Endodermal cell (in vitro differentiated cells): ENCODE measurements around the gene ENPEP. TPM values are rescaled to one million over a fixed set of nuclear protein-coding genes. Genes with fewer than 3 reads are reported as not detected.

ENCODE experiments used
- DNase-seq: peaks from one replicate; pipeline ENCODE4 v3.0.0-alpha.2; 2017
- H3K27ac ChIP-seq: 2 replicates; pipeline ENCODE4 v1.5.1; 2013; ENCODE audit warnings: mild to moderate bottlenecking, low read depth, low read length, moderate library complexity
- H3K27me3 ChIP-seq: 2 replicates; pipeline ENCODE4 v1.6.1; 2013; ENCODE audit warnings: mild to moderate bottlenecking, low read length, moderate library complexity; ENCODE audit not compliant: insufficient read depth, control insufficient read depth, poor library complexity, severe bottlenecking
- H3K36me3 ChIP-seq: 2 replicates; pipeline ENCODE4 v1.7.0; 2013; ENCODE audit warnings: mild to moderate bottlenecking, low read length, moderate library complexity; ENCODE audit not compliant: control insufficient read depth, insufficient read depth
- H3K4me1 ChIP-seq: one replicate; pipeline ENCODE4 v1.7.0; 2013; ENCODE audit warnings: low read length; ENCODE audit not compliant: control insufficient read depth, insufficient read depth
- H3K4me3 ChIP-seq: 2 replicates; pipeline ENCODE4 v1.5.1; 2013; ENCODE audit warnings: mild to moderate bottlenecking, low read length, moderate library complexity
- H3K9ac ChIP-seq: 2 replicates; pipeline ENCODE4 v1.6.1; 2013; ENCODE audit warnings: mild to moderate bottlenecking, low read length, moderate library complexity; ENCODE audit not compliant: poor library complexity, severe bottlenecking; ENCODE audit errors: extremely low read depth
- H3K9me3 ChIP-seq: 2 replicates; pipeline ENCODE4 v1.6.1; 2013; ENCODE audit warnings: mild to moderate bottlenecking, low read length, moderate library complexity; ENCODE audit not compliant: control insufficient read depth
- H3K27ac Mint-ChIP-seq: 2 replicates; pipeline ENCODE4 v1.8.0; 2020; ENCODE audit warnings: mixed read lengths
- H3K27me3 Mint-ChIP-seq: 2 replicates; pipeline ENCODE4 v1.8.0; 2021; ENCODE audit warnings: mild to moderate bottlenecking, mixed read lengths; ENCODE audit not compliant: insufficient read depth
- H3K36me3 Mint-ChIP-seq: 2 replicates; pipeline ENCODE4 v1.8.0; 2020; ENCODE audit warnings: low read depth, mixed read lengths
- H3K4me1 Mint-ChIP-seq: 2 replicates; pipeline ENCODE4 v1.8.0; 2020; ENCODE audit warnings: mixed read lengths
- H3K4me3 Mint-ChIP-seq: 2 replicates; pipeline ENCODE4 v1.8.0; 2020; ENCODE audit warnings: mild to moderate bottlenecking, moderate library complexity, mixed read lengths
- H3K9me3 Mint-ChIP-seq: 2 replicates; pipeline ENCODE4 v1.8.0; 2020; ENCODE audit warnings: mild to moderate bottlenecking, mixed read lengths
- WGBS, 2 experiments: methylation state at CpG; one replicate each; pipeline versions ENCODE4 v1.1.5 to v1.1.7; 2013; ENCODE audit warnings: missing lambda C conversion rate in 2 of 2, mixed read lengths in 1 of 2; ENCODE audit not compliant: insufficient coverage in 1 of 2, insufficient read length in 1 of 2; 5-methylcytosine and 5-hydroxymethylcytosine counted together
- total RNA-seq, 2 donors: library from RNA; stranded (reverse); fragmentation: NEBNext Ultra II Directional in 1 of 2; extraction: Animal tissue kit (Norgen Biotek cat#: 25700) in 1 of 2; gene quantifications; 2 replicates in 1 of 2; 3 replicates in 1 of 2; pipeline ENCODE4 v1.2.1, GENCODE V29; 2021
- TF ChIP-seq, protein P1 (sequence below): fragments of 200-600 bp; sonication (generic); conservative IDR thresholded peaks from 2 replicates; pipeline ENCODE4 v1.5.0; 2021; ENCODE audit warnings: antibody characterized with exemption, mild to moderate bottlenecking

The ENPEP gene
- total RNA-seq, 2 donors from 2014 or later, result 4.6 to 9.4 TPM

DNA sequence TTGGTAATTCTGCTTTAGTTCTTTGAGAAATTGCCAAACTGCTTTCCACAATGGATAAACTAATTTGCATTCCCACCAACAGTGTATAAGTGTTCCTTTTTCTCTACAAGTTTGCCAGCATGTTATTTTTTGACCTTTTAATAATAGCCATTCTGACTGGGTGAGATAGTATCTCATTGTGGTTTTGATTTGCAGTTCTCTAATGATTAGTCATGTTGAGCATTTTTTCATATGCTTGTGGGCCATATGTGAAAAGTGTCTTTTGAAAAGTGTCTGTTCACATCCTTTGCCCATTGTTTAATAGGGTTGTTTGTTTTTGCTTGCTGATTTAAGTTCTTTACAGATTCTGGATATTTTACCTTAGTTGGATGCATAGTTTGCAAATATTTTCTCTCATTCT is 25.9 kb downstream of the ENPEP start:
- Mint-ChIP-seq H3K4me1 (peaks cover 17% of the 10 kb centered on the region), H3K27me3 (no peaks in the 10 kb centered on the region), H3K9me3 (peaks cover 3% of the 10 kb centered on the region), H3K4me3 (no peak overlapping the region), H3K27ac (no peak overlapping the region), H3K36me3 (no peaks in the 10 kb centered on the region)
- no peaks in the 10 kb centered on the region for H3K27me3 ChIP-seq
- DNase-seq, result no peak
- no peaks in the 10 kb centered on the region for H3K4me1 ChIP-seq
- H3K27ac ChIP-seq, result no peak overlapping the region
- H3K36me3 ChIP-seq, result no peaks in the 10 kb centered on the region
- H3K9ac ChIP-seq, result no peak overlapping the region
- TF ChIP-seq, protein P1, sequence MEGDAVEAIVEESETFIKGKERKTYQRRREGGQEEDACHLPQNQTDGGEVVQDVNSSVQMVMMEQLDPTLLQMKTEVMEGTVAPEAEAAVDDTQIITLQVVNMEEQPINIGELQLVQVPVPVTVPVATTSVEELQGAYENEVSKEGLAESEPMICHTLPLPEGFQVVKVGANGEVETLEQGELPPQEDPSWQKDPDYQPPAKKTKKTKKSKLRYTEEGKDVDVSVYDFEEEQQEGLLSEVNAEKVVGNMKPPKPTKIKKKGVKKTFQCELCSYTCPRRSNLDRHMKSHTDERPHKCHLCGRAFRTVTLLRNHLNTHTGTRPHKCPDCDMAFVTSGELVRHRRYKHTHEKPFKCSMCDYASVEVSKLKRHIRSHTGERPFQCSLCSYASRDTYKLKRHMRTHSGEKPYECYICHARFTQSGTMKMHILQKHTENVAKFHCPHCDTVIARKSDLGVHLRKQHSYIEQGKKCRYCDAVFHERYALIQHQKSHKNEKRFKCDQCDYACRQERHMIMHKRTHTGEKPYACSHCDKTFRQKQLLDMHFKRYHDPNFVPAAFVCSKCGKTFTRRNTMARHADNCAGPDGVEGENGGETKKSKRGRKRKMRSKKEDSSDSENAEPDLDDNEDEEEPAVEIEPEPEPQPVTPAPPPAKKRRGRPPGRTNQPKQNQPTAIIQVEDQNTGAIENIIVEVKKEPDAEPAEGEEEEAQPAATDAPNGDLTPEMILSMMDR, result no peak
- H3K9me3 ChIP-seq, result peaks cover 8% of the 10 kb centered on the region
- H3K4me3 ChIP-seq, result no peak overlapping the region

DNA sequence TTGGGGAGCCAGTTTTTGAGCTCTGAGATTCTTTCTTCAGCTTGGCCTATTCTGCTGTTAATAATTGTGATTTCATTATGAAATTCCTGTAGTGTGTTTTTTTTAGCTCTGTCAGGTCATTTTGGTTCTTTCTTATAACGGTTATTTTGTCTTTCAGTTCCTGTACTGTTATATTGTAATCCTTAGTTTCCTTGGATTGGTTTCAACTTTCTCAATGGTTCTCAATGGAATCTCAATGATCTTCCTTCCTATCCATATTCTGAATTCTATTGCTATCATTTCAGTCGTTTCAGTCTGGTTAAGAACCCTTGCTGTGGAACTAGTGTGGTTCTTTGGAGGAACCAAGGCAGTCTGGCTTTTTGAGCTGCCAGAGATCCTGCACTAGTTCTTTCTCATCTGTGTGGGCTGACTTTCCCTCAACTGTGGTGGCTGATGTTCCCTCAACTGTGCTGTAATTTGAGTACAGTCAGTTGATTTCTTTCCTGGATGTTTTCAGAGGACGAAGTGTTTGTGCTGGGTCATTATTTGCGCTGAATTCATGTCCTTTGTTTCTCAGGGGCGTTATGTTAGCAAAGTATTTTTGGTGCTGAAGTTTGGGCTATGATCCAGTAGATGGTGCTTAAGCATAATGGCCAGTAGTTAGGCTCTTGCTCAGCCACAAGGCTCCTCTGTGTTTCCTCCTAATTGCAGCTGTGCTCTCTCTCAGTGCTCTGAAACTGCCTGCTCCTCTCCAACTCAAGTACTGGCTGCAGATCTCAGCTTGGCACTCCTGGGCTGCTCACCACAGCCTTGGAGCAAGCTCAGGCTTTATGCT is 27.5 kb downstream of the ENPEP start:
- Histone ChIP-seq H3K4me3 (no peak overlapping the region), H3K4me1 (no peaks in the 10 kb centered on the region), H3K27ac (no peak overlapping the region), H3K9ac (no peak overlapping the region), H3K36me3 (no peaks in the 10 kb centered on the region), H3K27me3 (no peaks in the 10 kb centered on the region), H3K9me3 (peaks cover 8% of the 10 kb centered on the region)
- H3K27me3 Mint-ChIP-seq, result no peaks in the 10 kb centered on the region
- H3K4me1 Mint-ChIP-seq, result peaks cover 16% of the 10 kb centered on the region
- WGBS, 2 experiments, result 83 to 100% methylated on average over 2 to 5 of the region's 5 CpGs
- peak; percentile 58 for DNase-seq
- H3K27ac Mint-ChIP-seq, result no peak overlapping the region
- H3K4me3 Mint-ChIP-seq, result no peak overlapping the region
- H3K36me3 Mint-ChIP-seq, result no peaks in the 10 kb centered on the region
- H3K9me3 Mint-ChIP-seq, result peaks cover 3% of the 10 kb centered on the region
- TF ChIP-seq, protein P1, result peak; percentile 38

DNA sequence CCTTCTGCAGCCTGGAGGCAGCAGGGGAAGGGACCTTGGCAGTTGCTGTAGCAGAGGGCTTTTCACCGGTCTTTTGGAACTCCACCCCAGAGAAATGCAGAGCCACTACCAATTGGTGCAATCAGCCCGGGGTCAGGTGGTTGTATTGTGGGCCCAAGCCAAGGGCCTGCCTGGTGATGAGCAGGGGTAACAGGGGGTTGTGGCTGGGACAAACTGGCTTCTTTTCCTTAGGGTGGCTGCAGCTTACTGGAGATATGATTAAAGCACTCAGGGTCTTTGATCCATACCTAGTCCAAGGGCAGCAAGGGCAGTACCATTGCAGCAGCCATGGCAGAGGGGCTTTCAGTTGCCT is 28.1 kb downstream of the ENPEP start:
- no peak overlapping the region for H3K27ac ChIP-seq

More for the DNA sequence above, 28.1 kb downstream of the ENPEP start:
- no peak overlapping the region for H3K9ac ChIP-seq
- no peaks in the 10 kb centered on the region for H3K36me3 ChIP-seq
- no peak overlapping the region for H3K4me3 ChIP-seq
- H3K27me3 ChIP-seq, result no peaks in the 10 kb centered on the region
- Mint-ChIP-seq H3K36me3 (no peaks in the 10 kb centered on the region), H3K4me1 (peaks cover 10% of the 10 kb centered on the region), H3K27ac (no peak overlapping the region), H3K4me3 (no peak overlapping the region), H3K27me3 (no peaks in the 10 kb centered on the region), H3K9me3 (peaks cover 3% of the 10 kb centered on the region)
- 70 to 98% methylated on average over 2 of the region's 2 CpGs for WGBS, 2 experiments
- DNase-seq, result no peak
- H3K4me1 ChIP-seq, result no peaks in the 10 kb centered on the region
- H3K9me3 ChIP-seq, result peaks cover 8% of the 10 kb centered on the region
- TF ChIP-seq, protein P1, result no peak
